H1 (cell line): ENCODE results near the gene AGRP. TPM values are rescaled to one million over a fixed set of nuclear protein-coding genes. Genes with fewer than 3 reads are reported as not detected.

Source experiments
- CTCF ChIA-PET: fragments of 300-600 bp; sonication (Branson Sonifier 250); formaldehyde crosslinking; loops from one replicate; lab custom pipeline; 2021; ENCODE audit not compliant: partially characterized antibody; lab: Charles Lee
- POLR2A ChIA-PET: fragments of 300-600 bp; sonication (Branson Sonifier 250); formaldehyde crosslinking; loops from one replicate; lab custom pipeline; 2021; ENCODE audit warnings: inconsistent platforms; ENCODE audit not compliant: partially characterized antibody; lab: Charles Lee
- DNase-seq, 2 experiments: peaks; one replicate each; pipeline versions ENCODE4 v3.0.0 to v3.0.0-alpha.2; 2010 to 2022; ENCODE audit warnings: low spot score in 2 of 2, low read depth in 1 of 2, mixed read lengths in 1 of 2
- FAIRE-seq: peaks from 2 replicates; lab custom pipeline; 2011; peaks lifted over from hg19 to GRCh38; lab: Jason Lieb, UNC
- H2AFZ ChIP-seq: 2 replicates; pipeline ENCODE4 v1.8.1; 2012; ENCODE audit warnings: low read length, inconsistent platforms
- H2AK5ac ChIP-seq: 2 replicates; pipeline ENCODE4 v1.6.1; 2013; ENCODE audit warnings: low read depth, low read length
- H2BK120ac ChIP-seq: replicated peaks from 2 replicates; pipeline ENCODE3; 2013; ENCODE audit warnings: low read depth, low read length, inconsistent platforms
- H2BK12ac ChIP-seq: 2 replicates; pipeline ENCODE4 v1.6.1; 2013; ENCODE audit warnings: low read depth, low read length
- H2BK15ac ChIP-seq: 2 replicates; pipeline ENCODE4 v1.6.1; 2013; ENCODE audit warnings: low read length
- H2BK20ac ChIP-seq: 2 replicates; pipeline ENCODE4 v1.6.1; 2013; ENCODE audit warnings: low read length
- H2BK5ac ChIP-seq: 2 replicates; pipeline ENCODE4 v1.6.1; 2013; ENCODE audit warnings: low read depth, low read length
- H3K14ac ChIP-seq: 2 replicates; pipeline ENCODE4 v1.6.1; 2013; ENCODE audit warnings: inconsistent platforms; ENCODE audit not compliant: insufficient read length
- H3K18ac ChIP-seq: 2 replicates; pipeline ENCODE4 v1.6.1; 2013; ENCODE audit warnings: low read length; ENCODE audit errors: extremely low read depth
- H3K23ac ChIP-seq: 2 replicates; pipeline ENCODE4 v1.6.1; 2013; ENCODE audit warnings: inconsistent platforms; ENCODE audit not compliant: insufficient read length
- H3K23me2 ChIP-seq: 2 replicates; pipeline ENCODE4 v1.6.1; 2013; ENCODE audit warnings: low read depth, low read length
- H3K27ac ChIP-seq: 2 replicates; pipeline ENCODE4 v1.6.1; 2011; ENCODE audit warnings: low read depth, low read length, inconsistent platforms
- H3K27me3 ChIP-seq, 4 experiments: replicated peaks in 1 of 4; 1 replicate in 1 of 4; 2 replicates in 3 of 4; pipeline versions ENCODE4 v1.6.1 to v1.8.1; 2011 to 2013; ENCODE audit warnings: low read length in 3 of 4, mild to moderate bottlenecking in 3 of 4, inconsistent platforms in 2 of 4, mixed read lengths in 2 of 4, moderate library complexity in 1 of 4; ENCODE audit not compliant: control insufficient read depth in 3 of 4, insufficient read depth in 3 of 4; ENCODE audit errors: extremely low read depth in 1 of 4
- H3K36me3 ChIP-seq, 4 experiments: 2 replicates each; pipeline versions ENCODE4 v1.6.1 to v1.8.1; 2011 to 2013; ENCODE audit warnings: mild to moderate bottlenecking in 4 of 4, low read length in 3 of 4, moderate library complexity in 2 of 4, control low read depth in 1 of 4, inconsistent platforms in 1 of 4; ENCODE audit not compliant: insufficient read depth in 4 of 4, control insufficient read depth in 2 of 4
- H3K4ac ChIP-seq: replicated peaks from 2 replicates; pipeline ENCODE3; 2013; ENCODE audit warnings: low read length, low read depth, mixed read lengths, inconsistent platforms; ENCODE audit not compliant: insufficient read length
- H3K4me1 ChIP-seq, 4 experiments: replicated peaks in 1 of 4; 1 replicate in 1 of 4; 2 replicates in 3 of 4; pipeline versions ENCODE4 v1.6.1 to v1.8.1; 2011 to 2013; ENCODE audit warnings: low read length in 3 of 4, inconsistent platforms in 2 of 4, mixed read lengths in 1 of 4; ENCODE audit not compliant: insufficient read depth in 4 of 4, control insufficient read depth in 3 of 4
- H3K4me2 ChIP-seq, 2 experiments: 2 replicates each; pipeline versions ENCODE4 v1.6.1 to v1.8.1; 2011 to 2013; ENCODE audit warnings: low read depth in 2 of 2, low read length in 2 of 2, control low read depth in 1 of 2, inconsistent platforms in 1 of 2, mild to moderate bottlenecking in 1 of 2; ENCODE audit not compliant: insufficient read depth in 1 of 2
- H3K4me3 ChIP-seq, 4 experiments: fragments of 200-600, 300-600 bp in 1 of 4; sonication (generic), shearing (Covaris generic), sonication (Bioruptor Twin) in 1 of 4; 2 replicates each; pipeline versions ENCODE4 v1.5.1 to v1.8.1; 2011 to 2016; ENCODE audit warnings: low read length in 4 of 4, low read depth in 3 of 4, control low read depth in 2 of 4, inconsistent platforms in 2 of 4, mild to moderate bottlenecking in 2 of 4, mixed read lengths in 1 of 4, moderate library complexity in 1 of 4; ENCODE audit not compliant: insufficient read depth in 2 of 4; ENCODE audit errors: extremely low read depth in 1 of 4
- H3K56ac ChIP-seq: replicated peaks from 2 replicates; pipeline ENCODE3; 2013; ENCODE audit warnings: low read depth, mild to moderate bottlenecking, mixed read lengths, low read length, inconsistent platforms; ENCODE audit not compliant: insufficient read length
- H3K79me1 ChIP-seq: 2 replicates; pipeline ENCODE4 v1.6.1; 2013; ENCODE audit warnings: low read depth, low read length, control low read depth
- H3K79me2 ChIP-seq, 2 experiments: 2 replicates each; pipeline versions ENCODE4 v1.6.1 to v1.8.1; 2012 to 2013; ENCODE audit warnings: low read length in 2 of 2, mild to moderate bottlenecking in 2 of 2, inconsistent platforms in 1 of 2; ENCODE audit not compliant: insufficient read depth in 2 of 2, control insufficient read depth in 1 of 2
- H3K9ac ChIP-seq, 4 experiments: replicated peaks in 1 of 4; 1 replicate in 1 of 4; 2 replicates in 3 of 4; pipeline versions ENCODE4 v1.6.1 to v1.8.1; 2011 to 2013; ENCODE audit warnings: low read depth in 3 of 4, low read length in 3 of 4, control low read depth in 2 of 4, mild to moderate bottlenecking in 2 of 4, moderate library complexity in 2 of 4, inconsistent platforms in 1 of 4; ENCODE audit errors: extremely low read depth in 1 of 4
- H3K9me3 ChIP-seq, 2 experiments: 2 replicates each; pipeline versions ENCODE4 v1.6.1 to v1.8.1; 2012 to 2013; ENCODE audit warnings: mild to moderate bottlenecking in 2 of 2, moderate library complexity in 2 of 2, control low read depth in 1 of 2, inconsistent platforms in 1 of 2, low read depth in 1 of 2, low read length in 1 of 2, mixed read lengths in 1 of 2; ENCODE audit not compliant: insufficient read depth in 2 of 2
- H4K20me1 ChIP-seq, 2 experiments: replicated peaks in 1 of 2; 2 replicates each; pipeline versions ENCODE3 to v1.8.1; 2011 to 2013; ENCODE audit warnings: inconsistent platforms in 2 of 2, low read length in 2 of 2, mild to moderate bottlenecking in 1 of 2; ENCODE audit not compliant: insufficient read depth in 2 of 2, control insufficient read depth in 1 of 2
- H4K5ac ChIP-seq: 2 replicates; pipeline ENCODE4 v1.6.1; 2013; ENCODE audit warnings: low read length, low read depth, mixed read lengths, inconsistent platforms; ENCODE audit not compliant: insufficient read length
- H4K8ac ChIP-seq: 2 replicates; pipeline ENCODE4 v1.8.0; 2013; ENCODE audit warnings: mild to moderate bottlenecking, moderate library complexity, low read length, inconsistent platforms; ENCODE audit not compliant: insufficient read depth; ENCODE audit errors: extremely low read depth
- H4K91ac ChIP-seq: replicated peaks from 2 replicates; pipeline ENCODE3; 2013; ENCODE audit warnings: low read length, mixed read lengths, inconsistent platforms; ENCODE audit not compliant: insufficient read length
- JUN ChIP-seq: IDR thresholded peaks from 2 replicates; pipeline ENCODE4 v1.6.1; 2011; ENCODE audit warnings: low read depth, mild to moderate bottlenecking, improper control_type of control experiment, low read length
- KDM1A ChIP-seq: fragments of 200-600, 300-600 bp; sonication (generic); IDR thresholded peaks from 2 replicates; pipeline ENCODE4 v1.7.1; 2016; ENCODE audit warnings: mild to moderate bottlenecking, low read length, borderline replicate concordance
- WGBS, 2 experiments: shearing (Covaris generic) in 1 of 2; methylation state at CpG; one replicate each; pipeline versions ENCODE4 v1.1.6 to v1.1.7; 2013 to 2015; ENCODE audit warnings: low lambda C conversion rate in 2 of 2, mixed read lengths in 2 of 2, inconsistent platforms in 1 of 2, low coverage in 1 of 2, missing lambda C conversion rate in 1 of 2; ENCODE audit not compliant: insufficient replicate concordance in 2 of 2, insufficient coverage in 1 of 2, insufficient read length in 1 of 2; ENCODE audit errors: extremely low coverage in 1 of 2, missing lambda C conversion rate in 1 of 2; 5-methylcytosine and 5-hydroxymethylcytosine counted together
- polyA plus RNA-seq, 7 experiments: library from polyadenylated mRNA; depleted of rRNA in 3 of 7; stranded (reverse) in 5 of 7; unstranded in 2 of 7; fragments of >200 nt in 5 of 7; fragments of 200-250 nt in 2 of 7; gene quantifications; 1 replicate in 5 of 7; 2 replicates in 1 of 7; 4 replicates in 1 of 7; pipeline versions ENCODE4 v1.2.1 to v1.2.3, GENCODE V29; 2011 to 2013; ENCODE audit warnings: missing spikeins in 2 of 7, mixed read lengths in 2 of 7
- total RNA-seq: library from RNA; stranded (reverse); fragmentation: NEBNext Ultra II Directional; extraction: Animal tissue kit (Norgen Biotek cat#: 25700); gene quantifications from 2 replicates; pipeline ENCODE4 v1.2.1, GENCODE V29; 2021
- TF ChIP-seq, protein P1 (sequence below): IDR thresholded peaks from 2 replicates; pipeline ENCODE4 v1.6.1; 2011; ENCODE audit warnings: low read length, improper control_type of control experiment

AGRP gene
- total and polyA plus RNA-seq, 2 of the 8 experiments (the other 6 are each of a cell fraction or from before 2014, with no cell fraction given) = not detected

DNA sequence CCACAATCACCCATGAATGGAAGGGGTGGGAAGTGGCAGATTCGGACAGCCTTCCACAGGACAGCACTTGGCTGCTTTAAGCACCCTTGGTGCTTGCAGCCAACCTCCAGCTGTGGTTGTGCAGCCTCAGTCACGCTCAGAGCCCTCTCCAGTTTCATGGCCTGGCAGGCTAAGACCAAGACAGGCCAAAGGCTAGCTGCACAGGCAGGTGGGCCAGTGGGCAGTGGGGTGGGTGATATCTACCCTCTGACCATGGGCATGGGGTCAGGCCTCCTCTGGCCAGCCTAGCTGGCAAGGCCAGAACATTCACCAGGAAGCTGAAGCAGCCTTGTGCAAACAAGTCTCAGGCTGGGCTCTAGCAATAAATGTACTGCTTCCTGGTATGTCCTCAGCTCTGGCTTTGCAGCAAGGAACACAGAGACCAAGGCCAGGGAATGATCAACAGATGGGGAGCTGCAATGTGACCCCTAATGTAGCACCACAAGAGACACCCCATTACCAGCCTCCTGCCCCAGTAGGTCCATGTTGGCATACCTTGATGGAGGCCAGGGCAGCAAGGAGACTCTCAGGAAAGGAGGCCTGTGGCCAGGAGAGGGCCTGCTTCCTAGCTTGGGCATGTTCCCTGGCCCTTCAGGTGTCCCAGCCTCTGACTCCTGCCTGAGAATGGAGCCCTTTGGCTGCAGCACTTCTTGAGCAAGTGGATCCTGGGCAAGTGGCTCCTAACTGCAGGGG is 31.5 kb downstream of the AGRP start:
- no peak overlapping the region for H3K18ac ChIP-seq
- WGBS, 2 experiments = 86% methylated on average over 2 of the region's 2 CpGs; no CpG with 5 or more reads in 1 of the 2 experiments
- H3K27me3 ChIP-seq = no peaks in the 10 kb centered on the region
- peaks cover 0 to 4% of the 10 kb centered on the region in 2 experiments; a peak in 1 of 4 replicates for H3K9me3 ChIP-seq
- no peak overlapping the region for H4K5ac ChIP-seq
- no peak overlapping the region for H2BK20ac ChIP-seq
- H3K56ac ChIP-seq = no peak overlapping the region
- H4K20me1 ChIP-seq = peaks cover 2 to 6% of the 10 kb centered on the region in 2 experiments
- no peak overlapping the region for H3K4me2 ChIP-seq
- no peak overlapping the region for H3K4ac ChIP-seq
- no peak overlapping the region for H3K27ac ChIP-seq
- no peaks in the 10 kb centered on the region for H3K4me1 ChIP-seq
- no peak for DNase-seq
- no peak overlapping the region for H2BK5ac ChIP-seq
- 0 out of 7 replicates have a peak overlapping the region, but pooled peaks of 1 of the 4 experiments have one; percentile 10 for H3K9ac ChIP-seq
- CTCF ChIA-PET = interaction anchor here (0.6 to 28.6 kb wide), 11 partner anchors 3 to 367 kb away, joined by 3 to 683 read pairs (median 3); partner anchors contain the start of genes ATP6V0D1 and HSD11B2
- no peak for TF ChIP-seq JUN
- no peak for TF ChIP-seq KDM1A
- TF ChIP-seq, protein P1, sequence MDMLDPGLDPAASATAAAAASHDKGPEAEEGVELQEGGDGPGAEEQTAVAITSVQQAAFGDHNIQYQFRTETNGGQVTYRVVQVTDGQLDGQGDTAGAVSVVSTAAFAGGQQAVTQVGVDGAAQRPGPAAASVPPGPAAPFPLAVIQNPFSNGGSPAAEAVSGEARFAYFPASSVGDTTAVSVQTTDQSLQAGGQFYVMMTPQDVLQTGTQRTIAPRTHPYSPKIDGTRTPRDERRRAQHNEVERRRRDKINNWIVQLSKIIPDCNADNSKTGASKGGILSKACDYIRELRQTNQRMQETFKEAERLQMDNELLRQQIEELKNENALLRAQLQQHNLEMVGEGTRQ = no peak
- TF ChIP-seq, all 59 proteins: peak for 0
- no peak overlapping the region for H4K8ac ChIP-seq
- no peak overlapping the region for H3K23ac ChIP-seq
- no peaks in the 10 kb centered on the region for H3K79me2 ChIP-seq
- no peak overlapping the region for H4K91ac ChIP-seq
- H2AK5ac ChIP-seq = no peak overlapping the region
- H2AFZ ChIP-seq = no peak overlapping the region
- no peaks in the 10 kb centered on the region; the same call in 1 of the 2 replicates for H3K79me1 ChIP-seq
- H3K14ac ChIP-seq = no peak overlapping the region
- no peak overlapping the region for H2BK15ac ChIP-seq
- no peaks in the 10 kb centered on the region for H3K23me2 ChIP-seq
- no peak overlapping the region for H2BK120ac ChIP-seq
- POLR2A ChIA-PET = interaction anchor here (1.6 kb wide), 1 partner anchor 29 kb away, joined by 3 read pairs; the partner anchor contains the start of gene ATP6V0D1
- H3K4me3 ChIP-seq = no peak overlapping the region
- no peak for FAIRE-seq
- H2BK12ac ChIP-seq = no peak overlapping the region
- H3K36me3 ChIP-seq = peaks cover 0 to 5% (median 0%) of the 10 kb centered on the region in 4 experiments; a peak in 1 of 8 replicates
